GM19328 (cell line): ENCODE data around the gene MGRN1.

ENCODE experiments used
- ATAC-seq: cut with Tn5 transposase; IDR thresholded peaks from one replicate; pipeline ENCODE4 v1.9.1; 2021; ENCODE audit warnings: mild to moderate bottlenecking, moderate library complexity; ENCODE audit not compliant: unreplicated experiment

MGRN1 gene

DNA sequence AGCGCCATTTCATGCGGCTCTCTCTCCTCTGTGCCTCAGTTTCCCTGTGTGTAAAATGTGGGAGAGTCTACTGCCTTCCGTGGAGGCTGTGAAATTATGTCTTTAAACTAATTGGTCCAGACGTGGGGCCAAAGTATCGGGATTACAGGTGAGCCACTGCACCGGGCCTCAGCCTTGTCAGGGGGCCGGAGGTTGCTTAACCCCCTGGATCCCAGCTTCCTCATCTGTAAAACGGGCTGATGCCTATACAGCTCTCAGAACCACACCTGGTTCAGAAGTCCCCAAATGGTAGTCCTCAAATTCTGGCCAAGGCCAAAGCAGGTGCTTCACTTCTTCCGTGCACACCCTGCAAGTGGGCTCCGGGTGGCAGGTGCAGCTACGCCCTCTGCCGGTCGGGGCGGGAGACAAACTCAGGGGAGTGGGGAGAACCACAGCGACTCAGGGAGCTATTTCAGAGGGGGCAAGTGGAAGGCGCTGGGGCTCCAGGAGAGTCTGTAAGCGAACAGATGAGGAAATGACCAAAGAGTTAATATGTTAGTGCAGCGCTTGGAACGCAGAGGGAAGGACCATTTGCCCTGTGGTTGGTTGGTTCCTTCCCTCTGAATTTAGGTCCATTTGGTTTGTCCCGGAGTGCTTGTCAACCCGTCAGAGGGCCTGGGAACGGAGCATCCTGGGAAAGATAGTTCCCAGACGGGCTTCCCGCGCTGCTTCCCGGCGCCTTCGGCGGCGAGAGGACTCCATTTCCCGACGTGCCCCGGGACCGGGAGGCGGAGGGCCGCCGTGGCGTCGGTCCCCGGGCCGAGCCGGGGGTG, at the start of gene MGRN1:
MGRN1 (plus strand) TSS at position 812 of the 812 bp plus-strand sequence. CDS start 135 bp downstream, outside the sequence.
- peak; percentile 62 for ATAC-seq

DNA sequence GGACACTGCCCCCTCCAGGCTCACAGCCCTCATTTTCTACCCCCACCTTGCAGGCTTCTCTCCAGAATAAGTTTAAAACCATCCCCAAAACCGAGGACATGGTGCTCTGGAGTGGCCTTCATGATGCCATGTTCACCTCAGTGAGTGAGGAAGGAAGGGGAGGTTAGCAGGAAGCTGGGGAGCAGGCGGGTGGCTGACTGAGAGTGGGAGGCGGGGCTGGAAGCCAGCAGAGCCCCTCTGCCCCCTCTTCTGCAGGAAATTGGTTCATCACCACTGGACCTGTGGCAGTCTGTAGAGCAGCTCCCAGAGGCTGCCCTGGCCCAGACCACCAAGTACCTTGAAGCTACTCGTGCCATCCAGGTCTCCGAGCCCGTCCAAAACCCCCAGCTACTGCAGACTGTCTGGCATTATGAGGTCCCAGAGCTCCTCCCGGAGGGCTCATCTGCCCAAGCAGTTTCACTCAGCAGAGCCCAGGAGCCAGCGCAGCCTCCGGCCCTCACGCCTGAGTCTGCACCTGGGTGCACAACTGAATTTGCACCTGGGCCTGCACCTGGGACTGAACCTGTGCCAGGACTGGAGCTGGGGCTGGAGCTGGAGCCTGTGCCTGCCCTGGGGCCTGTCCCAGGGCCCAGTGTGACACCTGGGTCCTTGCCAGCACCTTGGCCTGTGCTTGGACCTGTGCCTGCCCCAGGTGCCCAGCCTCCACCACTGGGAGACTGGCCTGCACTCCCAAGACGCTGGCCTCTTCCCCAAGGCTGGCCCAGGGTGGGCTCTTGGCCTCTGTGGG, 49.5 kb upstream of the MGRN1 start:
- no peak for ATAC-seq

DNA sequence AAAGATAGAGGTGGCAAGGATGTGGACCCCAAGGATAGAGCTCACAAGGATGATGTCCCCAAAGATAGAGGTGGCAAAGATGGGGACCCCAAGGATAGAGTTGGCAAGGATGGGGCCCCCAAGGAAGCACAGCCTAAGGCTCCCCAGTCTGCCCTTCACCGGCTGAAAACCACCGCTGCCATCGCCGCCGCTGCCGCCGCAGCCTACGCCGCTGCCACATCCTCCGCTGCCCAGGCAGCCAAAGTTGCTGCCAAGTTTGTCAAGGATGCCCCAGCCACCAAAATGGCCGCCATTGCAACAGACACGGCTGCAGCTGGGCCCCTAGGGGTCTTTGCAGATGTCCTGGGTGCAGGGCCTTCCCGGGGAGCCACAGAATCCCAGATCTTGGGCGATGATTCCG, 48.6 kb upstream of the MGRN1 start:
- ATAC-seq = no peak

DNA sequence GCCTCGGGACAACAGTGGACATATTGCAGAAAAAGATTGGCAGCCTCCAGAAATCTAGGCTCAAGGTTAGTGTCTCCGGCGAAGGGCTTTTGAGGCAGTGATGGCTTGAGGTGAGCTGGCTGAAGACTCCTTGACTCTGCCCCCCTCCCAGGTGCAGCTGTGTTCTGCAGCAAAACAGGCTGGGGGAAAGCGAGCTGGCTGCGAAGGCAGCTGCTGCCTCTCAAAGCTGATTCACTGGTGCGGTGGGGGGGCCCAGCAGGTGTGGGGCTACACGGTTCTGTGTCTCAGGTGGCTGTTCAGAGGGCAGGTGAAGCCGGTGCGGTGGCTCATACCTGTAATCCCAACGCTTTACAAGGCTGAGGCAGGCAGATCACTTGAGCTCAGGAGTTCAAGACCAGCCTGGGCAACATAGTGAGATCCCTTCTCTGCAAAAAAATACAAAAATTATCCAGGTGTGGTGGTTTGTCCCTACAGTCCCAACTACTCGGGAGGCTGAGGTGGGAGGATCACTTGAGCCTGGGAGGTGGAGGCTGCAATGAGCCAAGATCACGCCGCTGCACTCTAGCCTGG, 45.6 kb upstream of the MGRN1 start:
- ATAC-seq = no peak

DNA sequence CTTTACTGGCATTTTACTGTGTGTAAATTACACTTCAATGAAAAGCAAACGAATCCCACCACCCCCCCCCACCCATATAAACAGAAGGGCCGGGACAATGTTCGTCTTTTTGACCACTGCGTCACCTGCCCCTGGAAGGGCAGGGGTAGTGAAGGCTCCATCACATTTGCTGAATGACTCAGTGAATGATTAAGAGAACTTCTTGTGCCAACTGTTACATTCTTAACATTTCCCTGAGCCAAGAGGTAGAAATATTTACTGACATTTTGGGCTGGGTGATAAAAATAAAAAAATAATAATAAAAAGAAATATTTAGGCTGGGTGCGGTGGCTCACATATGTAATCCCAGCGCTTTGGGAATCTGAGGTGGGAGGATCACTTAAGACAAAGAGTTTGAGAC, 44.4 kb upstream of the MGRN1 start:
- no peak for ATAC-seq

DNA sequence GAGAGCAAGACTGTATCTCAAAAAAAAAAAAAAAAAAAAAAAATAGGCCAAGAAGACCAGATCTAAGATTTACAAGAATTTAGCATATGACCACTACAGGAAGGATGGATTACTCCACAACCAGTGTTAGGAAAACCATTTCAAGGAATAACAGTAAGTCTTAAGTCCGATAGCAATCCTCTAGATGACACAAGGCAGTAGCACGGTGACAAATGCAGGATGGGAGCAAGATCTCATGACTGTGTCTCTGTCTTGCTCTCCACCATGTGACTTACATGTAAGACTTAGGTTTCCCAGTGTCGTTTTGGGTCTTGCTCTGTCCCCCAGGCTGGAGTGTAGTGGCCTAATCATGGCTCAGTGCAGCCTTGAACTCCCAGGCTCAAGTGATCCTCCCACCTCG, 40.7 kb upstream of the MGRN1 start:
- no peak for ATAC-seq

DNA sequence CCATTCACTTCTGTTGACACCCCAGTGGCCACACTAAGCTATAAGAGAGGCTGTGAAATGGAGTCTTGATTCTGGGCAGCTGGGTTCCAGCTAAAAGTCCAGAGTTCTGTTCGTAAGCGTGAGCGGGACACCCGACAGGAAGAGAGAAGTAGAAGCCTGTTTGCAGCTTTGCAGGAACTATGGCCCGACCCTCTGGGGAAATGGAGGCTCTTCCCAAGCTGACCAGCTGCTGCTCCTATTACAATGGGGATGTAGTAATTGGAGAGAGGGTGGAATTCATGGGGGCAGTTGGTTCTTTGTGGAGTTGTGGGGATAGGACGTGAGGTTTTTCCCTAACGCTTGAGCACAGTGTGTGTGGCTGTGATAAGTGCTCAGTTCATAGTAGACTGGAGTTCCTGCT, 38.3 kb upstream of the MGRN1 start:
- ATAC-seq = no peak

DNA sequence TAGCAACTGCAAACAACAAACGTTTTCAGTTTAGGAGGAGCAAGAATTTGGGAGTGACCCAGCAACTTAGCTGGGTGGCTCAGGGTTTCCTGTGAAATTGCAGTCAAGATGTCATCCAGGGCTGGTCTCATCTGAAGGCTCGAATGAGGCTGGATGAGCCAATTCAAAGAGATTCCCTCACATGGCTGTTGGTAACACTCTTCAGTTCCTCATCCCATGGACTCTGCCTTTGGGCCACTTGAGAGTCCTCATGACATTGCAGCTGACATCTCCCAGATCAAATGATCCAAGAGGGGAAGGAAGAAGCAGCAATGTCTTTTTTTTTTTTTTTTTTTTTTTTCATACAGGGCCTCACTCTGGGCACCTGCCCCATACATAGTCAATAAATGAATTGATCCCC, 36.2 kb upstream of the MGRN1 start:
- no peak for ATAC-seq

DNA sequence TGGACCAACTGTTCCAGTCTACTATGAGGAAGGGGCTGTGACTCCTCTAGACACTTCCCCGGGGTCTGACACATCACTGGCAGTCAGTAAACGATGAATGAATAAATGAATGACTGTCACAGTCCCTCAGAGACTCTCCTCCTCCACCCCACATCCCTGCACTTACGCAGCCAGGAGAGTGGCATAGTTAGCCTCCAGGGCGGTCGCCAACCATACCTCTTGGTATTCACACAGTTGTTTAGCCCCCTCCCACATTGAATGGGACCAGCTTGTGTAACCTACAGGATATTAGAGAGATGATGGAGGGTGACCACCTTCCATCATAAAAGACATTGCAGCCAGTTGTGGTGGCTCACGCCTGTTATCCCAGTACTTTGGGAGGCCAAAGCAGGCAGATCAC, 35.7 kb upstream of the MGRN1 start:
- ATAC-seq = no peak

DNA sequence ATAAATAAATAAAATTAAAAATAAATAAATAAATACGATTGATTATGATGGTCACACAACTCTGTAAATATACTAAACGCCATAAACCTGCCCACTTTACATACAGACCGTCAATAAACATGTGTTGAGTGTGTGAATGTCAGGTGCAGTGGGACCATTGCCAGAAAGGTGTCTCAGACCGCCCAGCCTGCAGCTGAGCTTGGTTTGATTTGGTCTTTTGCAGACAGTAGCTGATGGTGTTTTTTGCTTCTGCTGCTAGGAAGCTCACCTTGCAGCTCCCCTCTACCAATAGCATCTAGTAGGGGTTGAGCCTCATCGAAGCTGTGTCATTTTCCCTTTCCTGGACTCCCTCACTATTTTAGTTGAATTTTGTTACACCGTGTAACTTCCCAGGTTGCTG, 33.4 kb upstream of the MGRN1 start:
- no peak for ATAC-seq

DNA sequence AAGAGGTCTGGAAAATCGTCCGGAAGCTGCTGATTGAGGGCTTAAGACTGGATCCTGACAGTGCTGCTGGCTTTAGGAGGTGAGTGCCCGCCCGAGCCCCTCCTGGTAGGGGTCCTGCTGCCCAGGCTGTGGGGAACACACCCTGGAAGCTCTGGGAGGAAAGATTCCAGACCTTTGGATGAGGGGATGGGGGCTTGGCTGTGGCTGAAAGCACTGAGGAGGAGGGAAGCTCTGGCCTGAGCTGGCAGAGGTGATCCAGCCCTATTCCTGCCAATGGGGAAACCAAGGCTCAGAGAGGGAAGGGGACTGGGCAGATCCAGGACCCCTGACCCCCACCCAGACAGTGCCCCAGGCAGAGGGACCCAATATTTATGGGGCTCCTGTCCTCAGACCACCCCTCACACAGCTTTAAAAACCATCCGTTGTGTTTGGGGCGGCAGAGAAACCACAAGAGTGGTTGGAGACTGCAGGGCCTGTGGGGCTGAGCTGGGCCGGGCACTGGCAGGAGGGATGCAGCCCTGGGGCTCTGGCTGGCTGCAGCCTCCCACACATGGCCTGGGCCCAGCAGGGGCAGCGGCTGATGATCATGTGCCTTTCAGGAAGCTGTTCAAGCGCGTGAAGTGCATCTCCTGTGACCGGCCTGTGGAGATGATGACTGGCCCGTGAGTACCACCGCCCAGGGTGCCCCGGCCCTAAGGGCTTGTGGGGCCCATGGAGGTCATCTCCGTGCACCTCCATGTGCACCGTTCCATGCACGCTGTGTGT, 32.7 kb upstream of the MGRN1 start:
- no peak for ATAC-seq

DNA sequence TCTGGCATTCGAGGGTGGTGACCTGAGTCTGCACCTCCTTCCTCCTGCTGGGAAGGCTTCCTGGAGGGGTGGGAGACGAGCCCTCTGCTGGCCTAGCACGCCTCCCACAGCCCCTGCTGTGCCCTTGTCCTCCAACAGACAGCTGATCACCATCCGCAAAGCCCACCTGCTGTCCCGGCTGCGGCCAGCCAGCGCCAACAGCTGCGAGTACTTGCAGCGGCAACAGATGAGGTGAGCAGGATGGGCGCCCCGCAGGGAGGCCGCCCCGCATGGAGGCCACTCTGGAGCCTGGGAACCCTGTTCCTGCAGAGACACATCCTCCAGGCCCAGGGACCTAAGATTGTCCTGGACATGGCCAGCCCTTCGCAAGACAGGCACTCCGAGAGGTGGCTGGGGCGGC, 31.5 kb upstream of the MGRN1 start:
- no peak for ATAC-seq

DNA sequence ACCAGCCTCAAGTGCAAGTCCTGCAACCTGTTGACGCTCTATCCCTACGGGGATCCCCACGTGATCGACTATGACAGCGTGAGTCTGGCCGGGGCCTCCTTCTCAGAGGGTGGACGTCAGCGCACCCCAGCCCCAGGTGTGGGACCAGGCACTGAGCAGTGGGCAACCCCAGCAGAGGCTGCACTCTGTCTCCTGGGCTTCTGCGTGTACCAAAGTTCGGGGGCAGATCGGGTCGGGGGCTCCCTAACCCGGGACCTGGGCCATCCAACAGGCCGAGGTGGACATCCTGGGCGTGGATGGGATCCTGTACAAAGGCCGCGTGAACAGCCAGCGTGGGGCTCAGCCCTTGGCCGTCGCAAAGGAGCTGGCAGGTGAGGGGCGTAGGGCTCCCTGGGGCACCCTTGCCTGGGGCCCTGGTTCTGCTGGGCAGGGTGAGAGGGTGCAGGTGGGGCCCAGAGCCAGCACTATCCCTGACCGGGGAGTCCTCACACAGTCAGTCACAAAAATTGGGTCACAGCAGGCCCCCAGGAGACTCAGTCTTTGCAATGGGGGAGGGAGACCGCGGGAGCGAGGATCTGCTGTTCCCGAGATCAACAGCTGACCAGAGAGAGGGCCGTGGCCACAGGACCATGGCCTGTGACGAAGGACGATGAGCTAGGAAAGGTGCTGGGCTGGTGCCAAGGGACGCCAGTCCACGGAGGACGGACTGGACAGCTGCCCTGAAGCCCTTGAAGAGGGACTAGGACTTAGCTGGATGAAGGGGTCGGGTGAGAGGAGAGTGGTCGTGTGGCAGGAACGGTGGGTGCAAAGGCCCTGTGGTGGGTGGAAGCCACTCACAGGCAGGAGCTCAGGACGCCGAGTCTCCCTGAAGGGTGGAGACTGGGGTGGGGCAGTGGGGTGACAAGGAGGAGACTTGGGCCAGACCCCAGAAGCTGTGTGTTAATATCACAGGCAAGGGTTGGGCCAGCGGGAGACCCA, 29.9 kb upstream of the MGRN1 start:
- ATAC-seq = no peak

DNA sequence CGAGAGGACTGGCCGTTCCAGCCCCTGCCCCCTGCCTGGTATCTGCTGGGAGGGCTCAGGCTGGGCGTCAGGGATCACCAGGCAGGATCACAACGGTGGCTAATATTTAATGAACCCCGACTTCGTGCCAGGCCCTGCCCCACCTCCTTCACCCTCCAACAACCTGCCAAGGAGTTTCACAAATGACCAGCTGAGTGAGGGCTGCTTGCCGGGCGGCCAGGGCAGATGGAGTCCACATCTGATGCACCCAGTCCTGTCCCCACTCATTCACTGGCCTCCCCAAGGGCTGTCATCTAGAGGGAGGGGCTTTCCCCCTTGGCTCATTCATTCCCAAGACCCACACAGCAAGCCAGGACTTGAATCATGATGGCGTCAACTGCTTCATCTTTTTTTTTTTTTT, 27.5 kb upstream of the MGRN1 start:
- no peak for ATAC-seq

DNA sequence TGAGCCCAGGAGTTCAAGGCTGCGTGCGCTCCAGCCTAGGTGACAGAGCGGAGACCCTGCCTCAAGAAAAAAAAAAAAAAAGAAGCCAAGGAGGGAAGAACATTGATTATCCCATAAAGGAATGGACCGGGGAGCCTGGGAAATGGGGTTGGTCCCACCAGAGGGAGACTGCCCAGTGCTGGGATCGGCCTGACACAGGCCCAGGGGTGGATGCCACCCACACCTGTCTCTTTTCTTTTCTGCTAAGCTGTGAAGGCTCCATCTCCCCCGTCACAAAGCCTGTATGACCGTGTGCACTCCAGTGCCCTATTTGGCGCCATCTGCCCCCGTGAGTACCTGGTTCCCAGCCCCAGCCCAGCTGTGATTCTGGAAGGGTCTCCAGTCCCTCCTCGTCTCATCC, 25.6 kb upstream of the MGRN1 start:
- no peak for ATAC-seq

DNA sequence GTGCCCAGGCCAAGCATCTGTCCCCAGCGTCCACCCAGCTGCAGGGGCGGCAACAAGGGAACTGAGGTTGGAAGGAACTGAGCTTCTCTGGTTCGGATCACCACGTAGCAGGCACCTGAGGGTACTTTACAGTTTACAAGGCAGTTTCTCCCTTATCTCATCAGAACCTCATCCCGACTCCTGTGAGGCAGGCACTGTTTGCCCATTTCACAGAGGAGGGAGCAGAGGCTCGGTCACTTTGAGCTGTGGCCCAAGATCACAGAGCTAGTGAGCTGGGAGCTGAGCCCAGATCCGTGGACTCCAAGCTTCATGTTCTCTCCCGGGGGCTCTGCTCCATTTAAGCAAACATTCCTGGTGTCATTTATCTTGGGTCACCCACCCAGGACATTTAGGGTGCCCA, 25.1 kb upstream of the MGRN1 start:
- no peak for ATAC-seq

DNA sequence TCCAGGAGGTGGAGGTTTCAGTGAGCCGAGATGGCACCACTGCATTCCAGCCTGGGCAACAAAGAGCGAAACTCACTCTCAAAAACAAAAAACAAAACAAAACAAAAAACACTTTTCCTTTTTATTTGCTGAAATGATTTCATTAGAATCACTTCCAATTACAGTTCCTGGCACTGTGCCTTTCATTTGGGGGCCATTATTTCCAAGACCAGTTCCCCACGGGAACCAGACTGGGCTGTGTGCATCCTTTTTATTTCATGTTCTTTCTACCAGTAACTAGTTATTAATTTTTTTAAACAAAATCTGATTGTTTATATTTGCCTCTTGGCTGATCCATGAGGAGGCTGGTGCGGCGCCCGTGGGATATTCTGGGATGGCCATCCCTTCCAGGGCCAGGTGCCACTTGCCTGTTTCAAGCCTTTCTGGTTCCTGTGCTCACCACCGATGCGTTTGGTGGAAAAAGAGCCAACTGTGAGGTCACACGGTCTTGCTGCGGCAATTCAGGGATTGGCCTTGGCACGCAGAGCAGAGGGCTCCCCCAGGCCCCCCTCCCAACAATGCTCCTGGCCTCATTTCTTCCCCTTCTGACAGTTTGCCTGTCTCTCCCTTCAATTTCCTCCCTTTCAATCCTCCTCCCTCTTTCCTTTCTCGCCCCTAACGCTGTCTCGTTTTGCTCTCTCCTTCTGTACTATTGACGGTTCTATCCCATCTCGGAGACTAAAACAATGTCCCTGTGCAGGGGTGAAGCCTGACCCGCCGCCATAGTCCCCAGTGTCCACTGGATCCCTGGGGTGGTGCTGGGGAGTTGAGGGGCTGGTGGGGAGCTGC, 23.4 kb upstream of the MGRN1 start:
- ATAC-seq = no peak

DNA sequence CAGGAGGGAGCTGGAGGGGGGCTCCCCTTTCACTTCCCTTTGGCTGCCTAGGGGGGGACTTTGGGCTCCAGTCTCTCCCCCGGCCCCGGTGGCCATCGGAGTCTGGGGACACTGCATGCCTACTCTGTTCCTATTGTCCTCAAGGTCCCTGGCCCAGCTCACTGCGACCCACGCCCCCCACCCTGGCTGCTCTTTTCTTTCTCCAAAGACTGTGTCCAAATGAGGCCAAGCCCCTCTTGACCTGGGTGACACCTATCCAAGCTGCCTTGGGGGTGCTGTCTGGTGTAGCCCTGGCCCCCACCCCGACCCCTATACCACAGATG, 22.8 kb upstream of the MGRN1 start:
- ATAC-seq = no peak

DNA sequence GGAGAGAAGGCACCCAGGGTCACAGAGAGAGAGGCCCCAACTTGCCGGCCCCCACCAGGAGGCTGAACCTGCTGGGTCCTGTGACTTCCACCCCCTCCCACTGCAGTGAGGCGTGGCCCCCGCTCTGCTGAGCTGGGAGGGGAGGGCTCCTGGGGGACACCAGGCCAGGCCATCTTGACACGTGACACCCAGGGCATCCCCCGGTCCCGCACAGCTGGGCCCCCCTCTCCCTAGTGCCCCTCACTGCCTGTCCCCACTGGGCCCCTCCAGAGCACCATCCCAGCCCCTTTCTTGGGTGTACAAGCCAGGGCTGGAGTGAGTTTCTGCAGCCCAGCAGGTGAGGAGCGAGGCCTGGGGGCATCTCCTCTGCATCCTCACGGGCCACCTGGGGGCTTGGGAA, 22.3 kb upstream of the MGRN1 start:
- no peak for ATAC-seq
